ENCODE data around the gene FBXO3.
"Not testable (repeated sequence)": the region's sequence is repeated elsewhere in the genome, so short reads cannot be mapped to it uniquely, and the experiment has no call there.

Gene FBXO3

GRCh38 chr11:33772300-33772699, 2.0 kb downstream of the FBXO3 start:
- DNase-seq (ENCODE audit: low read depth), result no peak

DNA sequence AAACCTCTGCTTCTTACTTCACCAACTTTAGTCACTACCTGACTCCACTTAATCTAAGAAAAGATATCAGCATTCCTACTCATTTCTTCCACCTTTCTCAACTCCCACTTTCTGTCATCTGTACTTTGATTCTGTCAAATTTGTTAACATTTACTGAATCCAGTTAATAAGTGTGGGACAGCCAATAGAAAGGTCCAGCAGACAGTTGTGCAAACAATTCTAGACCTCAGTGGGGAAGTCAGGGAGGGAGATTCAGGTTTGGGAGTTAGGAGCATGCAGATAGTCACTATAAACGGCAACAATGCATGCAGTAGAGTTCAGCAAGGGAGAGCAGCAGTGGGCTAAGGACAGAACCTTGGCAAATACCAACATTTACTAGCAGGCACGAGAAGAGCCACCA, 4.1 kb downstream of the FBXO3 start:
- no peak for DNase-seq (ENCODE audit: low read depth)

DNA sequence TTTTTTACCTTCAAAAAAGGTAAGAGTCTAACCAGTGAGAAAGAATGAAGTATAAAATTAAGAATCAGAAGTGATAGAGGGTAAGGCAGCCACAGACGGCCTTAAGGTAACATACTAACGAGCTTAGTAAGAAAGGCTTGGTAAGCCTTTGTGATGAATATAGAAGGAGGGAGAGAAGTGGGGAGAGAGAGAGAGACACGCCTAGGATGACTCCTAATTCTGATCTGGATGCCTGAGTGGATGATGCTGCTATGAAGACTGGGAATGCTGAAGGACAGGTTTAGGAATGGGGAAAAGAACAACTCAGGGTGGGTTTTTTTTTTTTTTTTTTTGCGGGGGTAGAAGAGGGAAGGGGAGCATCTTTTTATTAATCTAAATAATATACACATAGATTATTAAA, 4.8 kb downstream of the FBXO3 start:
- no peak for DNase-seq (ENCODE audit: low read depth)

- no peak for DNase-seq (ENCODE audit: low read depth)
These were observed 6.7 kb downstream of the FBXO3 start for GRCh38 chr11:33767624-33768023.

GRCh38 chr11:33766085-33766484, 8.2 kb downstream of the FBXO3 start:
- no peak for DNase-seq (ENCODE audit: low read depth)

GRCh38 chr11:33761471-33761870, 12.8 kb downstream of the FBXO3 start:
- no peak for DNase-seq (ENCODE audit: low read depth)

DNA sequence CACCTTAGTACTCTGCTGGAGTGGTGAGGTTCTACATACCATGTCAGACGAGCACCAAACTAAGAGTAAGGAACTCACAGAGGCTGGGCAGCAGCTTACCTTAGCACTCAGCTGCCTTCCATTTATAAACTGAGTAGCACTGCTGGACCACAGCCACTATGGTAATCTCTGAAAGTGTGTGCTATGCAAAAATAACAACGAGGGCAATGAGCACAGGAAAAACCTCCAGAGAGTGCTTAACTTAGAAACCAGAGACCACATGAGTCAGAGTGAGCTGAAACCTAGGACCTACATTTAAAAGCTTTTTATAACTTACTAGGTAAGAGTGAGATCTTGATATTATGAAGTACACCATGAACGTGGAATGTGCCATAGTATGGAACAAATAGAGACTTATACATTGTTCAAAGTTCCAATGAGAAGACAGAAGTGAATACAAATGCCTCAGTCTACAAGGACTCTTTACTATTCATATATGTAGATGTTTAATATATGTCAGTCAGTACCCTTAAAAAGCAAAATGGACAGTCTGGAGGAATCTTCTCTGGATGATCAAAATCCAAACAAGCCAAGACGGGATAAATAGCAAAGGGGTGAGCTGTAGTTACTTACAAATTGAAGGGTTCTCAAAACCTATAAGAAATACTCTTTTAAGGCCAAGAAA, 20.9 kb downstream of the FBXO3 start:
- DNase-seq (ENCODE audit: low read depth), result no peak

DNA sequence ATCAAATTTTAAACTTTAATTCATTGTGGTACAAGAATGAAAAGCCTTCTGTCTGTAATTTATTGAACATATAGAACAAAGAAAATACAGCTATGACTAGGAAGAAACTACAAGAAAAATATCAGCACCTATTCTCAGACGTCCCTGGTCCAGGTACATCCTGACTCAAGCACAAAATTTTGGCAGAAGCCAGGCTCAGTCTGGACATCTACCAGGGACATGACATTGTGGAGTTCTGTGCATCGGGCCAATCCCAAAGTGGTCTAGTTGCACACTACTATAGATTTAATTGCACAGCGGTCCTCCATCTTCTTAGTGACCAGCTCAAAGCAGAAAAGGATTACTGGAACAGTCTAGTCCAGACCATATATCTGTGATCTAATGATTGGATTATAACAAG, 22.4 kb downstream of the FBXO3 start:
- DNase-seq (ENCODE audit: low read depth), result no peak

DNA sequence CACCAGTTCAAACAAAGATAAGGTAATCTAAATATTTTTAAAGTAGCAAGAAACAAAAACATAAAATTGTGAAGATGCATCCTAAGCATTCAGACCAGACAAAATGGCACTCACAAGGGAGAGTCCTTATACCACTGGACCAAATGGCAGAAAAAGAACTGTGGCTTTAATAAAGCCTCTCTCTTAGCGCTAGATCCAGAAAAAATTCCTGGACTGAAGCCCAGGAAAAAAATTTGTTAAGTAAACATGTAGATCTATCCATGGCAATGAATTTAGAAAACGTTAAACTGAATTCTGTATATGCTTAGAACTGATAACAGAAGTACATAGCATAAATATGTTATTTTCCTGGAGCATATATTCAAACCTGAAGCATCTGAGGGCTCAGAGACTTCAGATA, 26.3 kb downstream of the FBXO3 start:
- no peak for DNase-seq (ENCODE audit: low read depth)

DNA sequence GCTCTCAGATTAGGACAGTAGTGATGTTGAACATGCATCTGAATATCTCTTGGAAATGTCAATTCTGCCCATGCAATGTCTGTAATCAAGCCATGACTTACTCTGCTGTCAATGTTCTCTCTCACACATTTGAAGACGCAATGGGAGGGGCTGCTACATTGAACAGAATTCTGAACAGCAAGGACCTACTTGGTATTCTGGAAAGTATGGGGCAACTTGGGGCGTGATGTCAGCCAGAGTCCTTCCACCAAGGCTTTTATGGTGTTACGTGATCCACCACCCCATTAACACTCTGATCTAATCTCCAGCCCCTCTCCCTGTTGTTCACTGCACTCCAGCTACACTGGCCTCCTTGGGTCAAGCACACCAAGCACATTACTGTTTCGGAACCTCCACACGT, 31.0 kb downstream of the FBXO3 start:
- DNase-seq (ENCODE audit: low read depth), result no peak

GRCh38 chr11:33742249-33742851, 32.0 kb downstream of the FBXO3 start:
- DNase-seq (ENCODE audit: low read depth), result no peak

DNA sequence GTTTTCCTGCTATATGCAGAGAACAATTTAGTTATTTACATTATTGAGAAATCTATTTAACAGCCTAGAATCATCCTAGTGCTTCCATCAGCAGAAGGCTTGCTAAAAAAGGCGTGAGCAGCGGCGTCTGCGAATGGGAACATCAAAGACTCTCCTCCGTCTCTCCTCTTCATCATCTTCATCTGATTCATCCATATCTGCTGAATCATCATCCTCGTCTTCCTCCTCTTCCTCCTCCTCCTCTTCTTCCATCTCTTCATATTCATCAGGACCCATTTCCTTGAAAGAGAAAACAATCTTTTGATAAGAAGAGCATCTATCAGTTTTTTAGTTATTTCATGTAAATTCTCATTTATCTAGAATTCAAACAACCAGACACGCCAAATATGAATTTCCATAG, 32.5 kb downstream of the FBXO3 start:
- no peak for DNase-seq (ENCODE audit: low read depth)

DNA sequence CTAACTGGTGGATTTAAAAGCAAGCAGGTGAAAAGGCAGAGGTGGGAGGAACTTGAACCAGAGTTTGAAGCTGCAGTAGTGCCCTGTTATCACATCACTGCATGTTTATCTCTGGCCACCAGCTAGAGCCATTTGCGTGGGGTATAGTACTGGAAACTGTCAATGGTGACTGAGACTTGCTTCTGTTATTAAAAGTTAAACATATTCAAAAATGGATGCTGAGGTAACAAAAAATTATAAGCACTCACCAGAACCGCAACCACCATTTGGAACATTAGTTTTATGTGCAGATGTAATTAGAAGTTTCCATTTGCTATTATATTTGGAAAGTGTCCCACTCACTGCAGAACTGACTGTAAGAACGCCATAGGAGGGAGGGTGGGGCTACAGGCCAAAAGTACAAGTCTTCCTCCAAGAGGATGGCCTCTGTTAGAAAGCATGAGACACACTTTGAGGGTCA, 36.9 kb downstream of the FBXO3 start:
- no peak for DNase-seq (ENCODE audit: low read depth)

- peak; percentile 86 for DNase-seq (ENCODE audit: low read depth)
These were observed 38.0 kb downstream of the FBXO3 start, which contains the start of gene CD59 for GRCh38 chr11:33736148-33736812. TSS of gene CD59 (minus strand) at chr11:33736423. CDS start at chr11:33722445, 13,978 bp downstream.

- DNase-seq (ENCODE audit: low read depth), result no peak
These were observed 38.8 kb downstream of the FBXO3 start for GRCh38 chr11:33735271-33736147.

- DNase-seq (ENCODE audit: low read depth), result no peak
These were observed 39.7 kb downstream of the FBXO3 start for GRCh38 chr11:33734441-33735270.

DNA sequence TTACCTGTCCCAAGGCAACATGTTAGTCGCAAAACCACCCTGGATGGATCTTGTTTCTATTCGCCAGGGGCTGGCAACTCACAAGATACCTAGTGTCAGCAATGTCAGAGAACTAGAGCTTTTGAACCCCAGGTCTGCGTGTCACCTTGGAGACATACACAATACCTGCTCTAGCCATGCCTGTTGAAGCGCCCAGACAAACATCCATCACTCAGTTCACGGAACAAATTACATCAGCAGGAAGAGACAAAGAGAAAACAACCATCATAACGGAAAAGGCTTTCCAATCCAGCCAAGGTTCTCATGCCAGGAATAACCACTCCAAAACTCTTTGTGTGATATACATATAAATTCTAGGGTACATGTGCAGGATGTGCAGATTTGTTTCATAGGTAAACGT, 40.3 kb downstream of the FBXO3 start:
- DNase-seq (ENCODE audit: low read depth), result no peak

DNA sequence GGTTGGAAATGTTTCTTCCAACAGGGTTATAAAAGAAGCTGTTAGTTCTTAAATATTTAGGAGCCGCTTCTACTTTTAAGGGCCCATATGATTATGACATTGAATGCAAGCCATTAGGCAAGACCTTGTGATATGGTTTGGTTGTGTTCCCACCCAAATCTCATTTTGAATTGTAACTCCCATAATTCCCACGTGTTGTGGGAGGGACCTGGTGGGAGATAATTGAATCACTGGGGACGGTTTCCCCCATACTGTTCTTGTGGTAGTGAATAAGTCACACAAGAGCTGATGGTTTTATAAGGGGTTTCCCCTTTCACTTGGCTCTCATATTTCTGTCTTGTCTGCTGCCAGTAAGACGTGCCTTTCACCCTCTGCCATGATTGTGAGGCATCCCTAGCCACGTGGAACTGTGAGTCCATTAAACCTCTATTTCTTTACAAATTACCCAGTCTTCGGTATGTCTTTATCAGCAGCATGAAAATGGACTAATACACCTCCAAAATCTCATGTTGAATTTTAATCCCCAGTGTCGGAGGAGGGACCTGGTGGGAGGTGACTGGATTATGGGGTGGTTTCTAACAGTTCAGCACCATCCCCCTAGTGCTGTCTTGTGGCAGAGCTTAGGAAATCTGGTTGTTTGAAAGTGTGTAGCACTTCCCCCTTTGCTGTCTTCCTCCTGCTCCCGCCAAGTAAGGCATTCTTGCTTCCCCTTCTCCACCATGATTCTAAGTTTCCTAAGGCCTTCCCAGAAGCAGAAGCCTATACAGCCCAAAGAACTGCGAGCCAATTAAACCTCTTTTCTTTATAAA, 42.4 kb downstream of the FBXO3 start:
- no peak for DNase-seq (ENCODE audit: low read depth)

DNA sequence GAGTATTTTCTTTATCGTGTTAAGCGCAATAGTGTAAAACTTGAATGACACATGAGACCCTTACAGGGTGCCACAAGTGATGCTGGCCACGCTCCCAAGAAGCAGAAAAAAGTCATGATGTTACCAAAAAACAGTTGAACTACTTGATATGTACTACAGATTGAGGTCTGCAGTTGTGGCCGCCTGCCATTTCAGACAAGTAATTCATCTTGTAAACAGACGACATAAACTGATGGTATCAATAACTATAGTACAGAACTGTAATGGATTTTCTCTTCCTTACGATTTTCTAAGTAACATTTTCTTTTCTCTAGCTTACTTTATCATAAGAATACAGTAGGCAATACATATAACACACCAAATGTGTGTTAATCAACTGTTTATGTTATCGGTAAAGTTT, 43.6 kb downstream of the FBXO3 start:
- DNase-seq (ENCODE audit: low read depth), result no peak

GRCh38 chr11:33729072-33729664, 45.2 kb downstream of the FBXO3 start:
- DNase-seq (ENCODE audit: low read depth), result not testable (repeated sequence)

Measured in HS-27A (cell line).